ENCODE data around the gene DMXL1.

DMXL1 gene

GRCh38 chr5:119070828-119071560 is at the start of gene DMXL1:
TSS of gene DMXL1 (plus strand) at chr5:119071087. CDS start at chr5:119071570, 483 bp downstream.
- no peaks in the 10 kb centered on the region for H3K9me2 ChIP-seq (ENCODE audit: low read depth, low read length)

GRCh38 chr5:119021149-119021732 is 49.6 kb upstream of the DMXL1 start:
- no peaks in the 10 kb centered on the region for H3K36me3 ChIP-seq (ENCODE audit: insufficient read depth, low read length)
- H3F3A ChIP-seq (ENCODE audit: insufficient read depth, low read length) = no peaks in the 10 kb centered on the region
- H3K27me3 ChIP-seq (ENCODE audit: insufficient read depth, low read length) = no peaks in the 10 kb centered on the region
- peak overlapping the region; percentile 61 for H3K27ac ChIP-seq (ENCODE audit: low read depth, low read length, poor library complexity, severe bottlenecking)
- H2AFZ ChIP-seq (ENCODE audit: low read length) = no peak overlapping the region
- H4K20me1 ChIP-seq (ENCODE audit: insufficient read depth, low read length) = no peaks in the 10 kb centered on the region
- no peak overlapping the region for H3K4me3 ChIP-seq (ENCODE audit: low read depth, low read length, poor library complexity, severe bottlenecking)
- no peak overlapping the region for H3K9ac ChIP-seq (ENCODE audit: low read length)
- no peaks in the 10 kb centered on the region for H3K9me2 ChIP-seq (ENCODE audit: low read depth, low read length)
- peaks cover 54% of the 10 kb centered on the region for H3K4me1 ChIP-seq (ENCODE audit: insufficient read depth, low read length, severe bottlenecking)
- TF ChIP-seq EZH2 (IDR thresholded peaks at IDR 0.05; ENCODE audit: borderline replicate concordance, low read length) (no peak), CTCF (IDR thresholded peaks at IDR 0.05; ENCODE audit: low read length) (no peak)
- no peaks in the 10 kb centered on the region for H3K9me3 ChIP-seq (ENCODE audit: low read length)
- H3K79me2 ChIP-seq (ENCODE audit: insufficient read depth, low read length) = no peaks in the 10 kb centered on the region
- no peak overlapping the region for H3K4me2 ChIP-seq (ENCODE audit: low read length)

More at GRCh38 chr5:119070828-119071560, at the start of gene DMXL1:
- Histone ChIP-seq H3K9ac (ENCODE audit: low read length) (peak within 1 kb of the TSS; percentile 69), H3K4me3 (ENCODE audit: low read depth, low read length, poor library complexity, severe bottlenecking) (peak within 1 kb of the TSS; percentile 76), H3K27me3 (ENCODE audit: insufficient read depth, low read length) (no peaks in the 10 kb centered on the region), H3K4me2 (ENCODE audit: low read length) (peak within 1 kb of the TSS; percentile 87), H3K36me3 (ENCODE audit: insufficient read depth, low read length) (no peaks in the 10 kb centered on the region), H3K4me1 (ENCODE audit: insufficient read depth, low read length, severe bottlenecking) (peaks cover 45% of the 10 kb centered on the region), H3K79me2 (ENCODE audit: insufficient read depth, low read length) (peaks cover 44% of the 10 kb centered on the region), H3K9me3 (ENCODE audit: low read length) (no peaks in the 10 kb centered on the region), H2AFZ (ENCODE audit: low read length) (peak within 1 kb of the TSS; percentile 19; the same call in 1 of the 2 replicates), H3F3A (ENCODE audit: insufficient read depth, low read length) (no peaks in the 10 kb centered on the region), H3K27ac (ENCODE audit: low read depth, low read length, poor library complexity, severe bottlenecking) (peak within 1 kb of the TSS; percentile 88), H4K20me1 (ENCODE audit: insufficient read depth, low read length) (no peaks in the 10 kb centered on the region)
- no peak for TF ChIP-seq CTCF (IDR thresholded peaks at IDR 0.05; ENCODE audit: low read length)
- no peak for TF ChIP-seq EZH2 (IDR thresholded peaks at IDR 0.05; ENCODE audit: borderline replicate concordance, low read length)

GRCh38 chr5:119022017-119022745 is 48.7 kb upstream of the DMXL1 start:
- Histone ChIP-seq H3K9me3 (ENCODE audit: low read length) (no peaks in the 10 kb centered on the region), H3K27ac (ENCODE audit: low read depth, low read length, poor library complexity, severe bottlenecking) (peak overlapping the region; percentile 61), H2AFZ (ENCODE audit: low read length) (no peak overlapping the region), H3K9me2 (ENCODE audit: low read depth, low read length) (no peaks in the 10 kb centered on the region), H3K4me2 (ENCODE audit: low read length) (no peak overlapping the region), H3K9ac (ENCODE audit: low read length) (no peak overlapping the region), H3K36me3 (ENCODE audit: insufficient read depth, low read length) (no peaks in the 10 kb centered on the region), H3F3A (ENCODE audit: insufficient read depth, low read length) (no peaks in the 10 kb centered on the region), H4K20me1 (ENCODE audit: insufficient read depth, low read length) (no peaks in the 10 kb centered on the region), H3K27me3 (ENCODE audit: insufficient read depth, low read length) (no peaks in the 10 kb centered on the region), H3K4me1 (ENCODE audit: insufficient read depth, low read length, severe bottlenecking) (peaks cover 47% of the 10 kb centered on the region), H3K79me2 (ENCODE audit: insufficient read depth, low read length) (no peaks in the 10 kb centered on the region), H3K4me3 (ENCODE audit: low read depth, low read length, poor library complexity, severe bottlenecking) (no peak overlapping the region)
- TF ChIP-seq CTCF (IDR thresholded peaks at IDR 0.05; ENCODE audit: low read length) (peak; percentile 70; the same call in 1 of the 2 replicates), EZH2 (IDR thresholded peaks at IDR 0.05; ENCODE audit: borderline replicate concordance, low read length) (no peak)
